GM19240 (cell line): ENCODE measurements around the gene CELA2A.
"Not testable (repeated sequence)": the region's sequence is repeated elsewhere in the genome, so short reads cannot be mapped to it uniquely, and the experiment has no call there.

Experiments
- DNase-seq: peaks from one replicate; pipeline ENCODE4 v3.0.0; 2011; ENCODE audit warnings: low spot score; ENCODE audit not compliant: insufficient read length

Gene CELA2A

DNA sequence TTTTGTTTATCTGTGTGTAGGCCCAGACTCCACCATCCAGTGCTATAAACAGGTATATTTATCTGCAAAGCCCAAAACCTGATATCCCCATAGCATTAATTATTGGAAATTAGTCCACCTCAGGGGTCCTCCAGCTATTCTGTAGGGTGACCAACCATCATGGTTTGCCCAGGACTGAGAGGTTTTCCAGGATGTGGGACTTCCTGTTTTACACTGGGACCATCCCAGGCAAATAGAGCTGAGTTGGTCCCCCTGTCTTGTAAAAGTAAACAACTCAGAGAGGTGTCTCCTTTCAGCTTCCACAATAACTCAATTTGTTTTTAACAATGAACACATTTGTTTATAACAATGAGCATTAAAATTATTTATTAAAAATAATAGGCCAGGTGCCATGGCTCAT is 11.6 kb downstream of the CELA2A start:
- no peak for DNase-seq

DNA sequence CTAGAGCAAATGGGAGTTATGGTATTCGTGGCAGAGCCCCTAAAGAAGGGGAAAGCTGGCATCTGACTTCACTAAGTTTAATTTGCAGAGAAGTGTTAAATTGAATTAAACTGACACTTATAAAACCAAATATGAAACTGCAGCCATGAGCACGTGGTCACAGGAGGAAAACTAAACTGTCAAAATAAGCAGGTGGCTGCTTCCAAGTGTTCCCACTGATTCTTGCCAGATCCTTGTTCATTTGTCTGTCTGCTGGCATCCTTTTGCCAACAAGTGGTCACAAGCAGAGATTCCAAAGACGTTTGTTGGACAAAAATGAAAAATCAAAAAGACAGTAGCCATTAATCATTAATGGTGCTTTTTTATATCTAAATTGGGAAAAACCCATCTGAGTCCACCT is 12.8 kb downstream of the CELA2A start:
- no peak for DNase-seq

GRCh38 chr1:15469821-15470448 is 13.4 kb downstream of the CELA2A start:
- not testable (repeated sequence) for DNase-seq

DNA sequence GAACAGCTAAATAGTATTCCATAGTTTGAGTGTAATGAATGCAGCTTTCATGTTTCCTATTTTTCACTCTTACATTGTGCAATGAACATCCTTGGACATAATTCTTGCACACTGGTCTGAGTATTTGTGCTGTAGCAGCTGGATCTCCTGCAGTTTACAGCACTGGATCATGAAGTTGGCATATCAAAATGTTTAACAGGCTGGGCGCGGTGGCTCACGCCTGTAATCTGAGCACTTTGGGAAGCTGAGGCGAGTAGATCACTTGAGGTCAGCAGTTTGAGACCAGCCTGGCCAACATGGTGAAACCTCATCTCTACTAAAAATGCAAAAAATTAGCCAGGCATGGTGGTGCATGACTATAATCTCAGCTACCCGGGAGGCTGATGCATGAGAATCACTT is 14.5 kb downstream of the CELA2A start:
- DNase-seq, result not testable (repeated sequence)

- not testable (repeated sequence) for DNase-seq
These were observed 15.2 kb downstream of the CELA2A start for GRCh38 chr1:15471723-15472122.

DNA sequence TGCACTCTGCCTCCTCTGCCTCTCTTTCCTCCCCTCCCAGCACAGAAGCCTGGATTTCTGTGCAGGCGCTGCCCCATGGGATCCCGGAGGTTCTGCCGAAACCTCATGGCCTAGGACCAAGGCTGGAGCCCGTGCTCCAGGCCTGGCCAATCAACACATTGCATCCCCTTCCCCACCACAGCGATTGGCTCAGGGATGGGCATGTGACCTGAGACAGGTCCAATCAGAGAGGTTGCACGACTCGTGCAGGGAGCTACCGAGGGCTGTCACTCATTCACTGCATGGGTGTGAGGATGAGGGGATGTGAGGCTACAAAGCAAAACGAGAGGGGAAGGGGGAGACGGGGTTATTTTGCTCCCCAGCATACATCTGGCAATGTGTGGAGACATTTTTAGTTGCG is 16.1 kb downstream of the CELA2A start:
- DNase-seq, result no peak

GRCh38 chr1:15475752-15476314 is 19.3 kb downstream of the CELA2A start, which contains the start of gene CELA2B:
CELA2B (plus strand) TSS chr1:15476104; CDS start chr1:15476126, 22 bp downstream.
- DNase-seq, result no peak

- DNase-seq, result no peak
These were observed 20.4 kb downstream of the CELA2A start for GRCh38 chr1:15476927-15477326.

DNA sequence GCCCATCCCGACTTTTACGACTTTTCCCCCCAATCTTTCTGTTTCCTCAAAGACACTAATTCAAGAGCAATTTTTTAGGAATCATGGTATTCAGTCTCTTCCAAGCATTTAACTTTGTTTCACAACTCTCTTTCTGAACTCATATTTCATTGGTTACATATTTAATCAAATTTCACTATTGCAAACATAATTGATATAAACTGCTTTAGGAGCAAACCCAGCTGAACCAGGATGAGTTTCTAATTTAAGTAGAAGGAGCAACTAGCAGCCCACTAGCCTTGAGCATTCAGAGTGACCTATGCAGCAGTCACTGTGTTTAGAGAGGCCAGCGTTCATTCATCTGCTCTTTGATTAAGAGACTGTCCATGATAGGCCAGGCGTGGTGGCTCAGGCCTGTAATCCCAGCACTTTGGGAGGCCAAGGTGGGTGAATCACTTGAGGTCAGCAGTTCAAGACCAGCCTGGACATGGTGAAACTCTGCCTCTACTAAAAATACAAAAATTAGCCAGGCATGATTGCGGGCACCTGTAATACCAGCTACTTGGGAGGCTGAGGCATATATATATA is 21.2 kb downstream of the CELA2A start:
- DNase-seq, result no peak

DNA sequence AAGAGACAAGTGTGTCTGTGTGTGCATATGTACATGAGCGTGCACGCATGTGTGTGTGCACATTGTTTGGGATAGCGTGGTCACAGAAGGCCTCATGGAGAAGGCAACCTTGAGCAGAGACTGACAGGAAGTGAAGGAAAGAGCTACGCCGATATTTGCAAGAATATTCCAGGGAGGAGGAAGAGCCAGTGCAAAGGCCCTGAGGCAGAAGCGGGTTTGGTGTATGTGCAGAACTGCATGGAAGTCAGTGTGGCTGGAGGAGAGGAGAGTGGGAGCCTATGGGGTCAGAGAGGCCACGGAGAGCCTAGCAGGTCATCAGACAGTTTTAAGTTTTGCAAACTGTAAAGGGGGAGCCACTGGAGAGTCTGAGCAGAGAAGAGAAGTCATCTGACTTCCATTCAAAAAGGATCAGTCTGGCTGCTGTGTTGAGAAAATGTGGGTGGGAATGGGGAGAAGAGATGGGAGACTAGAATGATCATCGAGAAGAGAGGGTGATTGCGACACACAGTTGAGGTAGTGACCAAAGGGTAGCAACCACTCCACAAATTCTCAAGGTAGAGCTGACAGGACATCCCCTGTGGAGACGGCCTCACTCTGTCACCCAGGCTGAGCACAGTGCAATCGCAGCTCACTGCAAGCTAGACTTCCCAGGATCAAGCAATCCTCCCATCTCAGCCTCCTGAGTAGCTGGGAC is 23.3 kb downstream of the CELA2A start:
- no peak for DNase-seq

GRCh38 chr1:15482455-15482854 is 25.9 kb downstream of the CELA2A start:
- not testable (repeated sequence) for DNase-seq

GRCh38 chr1:15482983-15483543 is 26.5 kb downstream of the CELA2A start:
- not testable (repeated sequence) for DNase-seq

DNA sequence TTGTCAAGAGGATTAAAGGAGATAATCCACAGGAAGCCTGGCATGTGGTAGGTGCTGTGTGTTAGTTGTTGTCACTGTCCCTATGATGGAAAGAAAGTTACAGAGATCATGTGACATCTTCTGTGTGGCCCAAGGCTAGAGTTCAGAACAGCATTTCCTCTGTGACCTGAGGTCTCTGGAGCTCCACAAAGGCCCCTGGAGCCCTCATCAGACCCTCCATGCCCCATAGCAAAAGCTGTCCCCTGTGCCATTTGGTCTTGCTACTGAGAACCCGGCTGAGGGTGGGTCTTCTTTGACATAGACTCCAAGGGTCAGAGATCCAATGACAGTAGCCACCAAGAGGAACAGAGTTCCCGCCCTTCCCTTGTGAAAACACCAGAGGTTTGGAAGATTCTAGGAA is 27.4 kb downstream of the CELA2A start:
- no peak for DNase-seq

DNA sequence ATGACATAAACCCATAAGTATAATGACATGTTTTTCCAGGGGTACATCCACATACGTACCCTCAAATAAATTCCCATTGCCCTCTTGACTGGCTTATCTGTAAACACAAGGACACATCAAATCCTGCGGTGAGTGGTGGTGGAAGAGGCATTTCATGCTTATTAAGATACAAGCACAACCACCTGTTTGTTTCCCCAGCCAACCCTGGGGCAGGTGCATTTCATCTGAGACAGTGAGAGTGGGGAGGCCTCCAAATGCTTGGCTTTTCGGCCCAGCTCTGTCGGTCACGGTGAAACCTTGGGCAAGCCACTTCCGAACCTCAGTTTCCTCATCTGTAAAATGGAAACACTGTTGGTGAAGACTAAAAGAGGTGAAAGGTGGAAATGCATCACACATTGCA is 27.9 kb downstream of the CELA2A start:
- DNase-seq, result not testable (repeated sequence)

GRCh38 chr1:15485636-15486035 is 29.1 kb downstream of the CELA2A start:
- DNase-seq, result no peak

DNA sequence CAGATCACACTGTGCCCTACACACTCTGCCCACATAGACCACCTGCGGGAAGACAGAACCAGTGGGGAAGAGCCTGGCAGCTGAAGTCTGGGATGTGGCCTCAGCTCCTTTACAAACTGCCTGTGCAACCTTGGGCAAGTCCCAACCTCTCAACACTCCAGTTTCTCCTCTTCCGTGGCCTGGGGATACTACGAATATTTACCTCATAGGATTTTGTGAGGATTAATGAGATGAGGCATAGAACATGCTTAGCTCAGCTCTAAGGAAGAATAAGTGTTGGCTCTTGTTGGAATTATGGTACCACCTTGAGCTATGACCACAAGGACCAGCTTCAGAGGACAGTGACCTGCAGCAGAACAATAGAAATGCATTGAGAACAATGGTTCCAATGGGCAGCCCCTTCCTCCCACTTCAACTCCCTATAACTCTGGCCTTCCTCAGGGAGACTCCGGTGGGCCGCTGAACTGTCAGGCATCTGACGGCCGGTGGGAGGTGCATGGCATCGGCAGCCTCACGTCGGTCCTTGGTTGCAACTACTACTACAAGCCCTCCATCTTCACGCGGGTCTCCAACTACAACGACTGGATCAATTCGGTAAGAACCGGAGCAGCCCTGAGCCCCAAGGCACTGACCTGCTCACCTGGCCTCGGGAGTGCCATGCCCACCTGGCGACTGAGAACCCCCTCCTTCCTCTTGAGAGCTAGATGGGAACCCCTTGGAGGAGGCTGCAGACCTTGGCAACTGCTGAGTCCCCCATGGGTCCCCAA is 30.5 kb downstream of the CELA2A start:
- DNase-seq, result not testable (repeated sequence)

DNA sequence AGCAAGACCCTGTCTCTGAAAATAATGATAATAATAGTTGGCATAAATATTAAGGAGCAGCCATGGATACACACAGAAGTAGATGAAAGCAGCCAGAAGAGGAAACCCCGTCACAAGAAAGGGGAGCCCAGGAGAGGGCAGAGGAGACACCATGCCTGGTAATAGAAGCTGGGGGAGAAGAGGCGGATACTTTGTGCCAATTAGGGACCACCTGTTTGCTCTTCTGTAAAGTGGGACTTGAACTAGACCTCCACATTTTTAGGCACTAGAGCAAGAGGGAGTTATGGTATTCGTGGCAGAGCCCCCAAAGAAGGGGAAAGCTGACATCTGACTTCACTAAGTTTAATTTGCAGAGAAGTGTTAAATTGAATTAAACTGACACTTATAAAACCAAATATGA is 31.8 kb downstream of the CELA2A start:
- DNase-seq, result no peak

- DNase-seq, result no peak
These were observed 32.7 kb downstream of the CELA2A start for GRCh38 chr1:15489052-15489736.

DNA sequence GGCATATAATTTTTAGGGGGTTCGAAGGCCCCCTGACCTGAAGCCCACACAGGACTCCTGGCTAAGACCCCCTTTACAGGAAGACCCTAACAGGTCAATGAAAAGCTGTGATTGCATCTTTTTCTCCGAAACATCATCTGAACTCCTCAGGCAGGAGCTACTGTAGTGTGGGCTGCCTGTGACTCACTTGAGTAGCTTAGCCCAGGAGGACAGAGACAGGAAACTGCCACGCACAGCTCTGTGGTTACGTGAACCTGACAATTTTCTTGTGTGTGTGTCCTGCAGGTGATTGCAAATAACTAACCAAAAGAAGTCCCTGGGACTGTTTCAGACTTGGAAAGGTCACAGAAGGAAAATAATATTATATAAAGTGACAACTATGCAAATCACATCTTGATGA is 34.5 kb downstream of the CELA2A start:
- not testable (repeated sequence) for DNase-seq

- DNase-seq, result no peak
These were observed 36.1 kb downstream of the CELA2A start for GRCh38 chr1:15492596-15492995.
